H1 (cell line): ENCODE results near the gene BLOC1S1. TPM values are rescaled to one million over a fixed set of nuclear protein-coding genes. Genes with fewer than 3 reads are reported as not detected.
A peak's percentile ranks its signal among the peaks of the same experiment; 100 is the strongest.

Experiments used
- CBX5 ChIP-seq: fragments of 300-800, 300-1000 bp; sonication (generic); IDR thresholded peaks from 2 replicates; pipeline ENCODE4 v1.7.1; 2016; ENCODE audit warnings: antibody characterized with exemption, low read length, low read depth
- CBX8 ChIP-seq: fragments of 300-800, 300-1000 bp; sonication (generic); IDR thresholded peaks from 2 replicates; pipeline ENCODE4 v1.7.1; 2016; ENCODE audit warnings: low read depth, low read length, borderline replicate concordance
- CREB1 ChIP-seq: IDR thresholded peaks from 2 replicates; pipeline ENCODE4 v1.6.1; 2012; ENCODE audit warnings: inconsistent platforms
- GABPA ChIP-seq: IDR thresholded peaks from 2 replicates; pipeline ENCODE4 v1.6.1; 2011; ENCODE audit warnings: mild to moderate bottlenecking, low read length, moderate library complexity, borderline replicate concordance; ENCODE audit not compliant: insufficient read depth
- GTF2F1 ChIP-seq: IDR thresholded peaks from 2 replicates; pipeline ENCODE4 v1.6.1; 2012; ENCODE audit warnings: low read depth, low read length, improper control_type of control experiment, borderline replicate concordance
- POLR2AphosphoS5 ChIP-seq: IDR thresholded peaks from 2 replicates; pipeline ENCODE4 v1.6.1; 2011; ENCODE audit warnings: low read depth, low read length
- RAD21 ChIP-seq, 2 experiments: IDR thresholded peaks in 1 of 2; conservative IDR thresholded peaks in 1 of 2; 2 replicates each; pipeline ENCODE4 v1.6.1; 2011; ENCODE audit warnings: low read depth in 2 of 2, low read length in 2 of 2, improper control_type of control experiment in 1 of 2, inconsistent platforms in 1 of 2, mild to moderate bottlenecking in 1 of 2, moderate library complexity in 1 of 2
- RFX5 ChIP-seq: IDR thresholded peaks from 2 replicates; pipeline ENCODE4 v1.6.1; 2011; ENCODE audit warnings: low read depth, low read length, improper control_type of control experiment, borderline replicate concordance
- RNF2 ChIP-seq: fragments of 200-900, 300-1000 bp; sonication (generic); IDR thresholded peaks from 2 replicates; pipeline ENCODE4 v1.7.1; 2016; ENCODE audit warnings: borderline replicate concordance, low read depth, mild to moderate bottlenecking, antibody characterized with exemption, low read length; ENCODE audit not compliant: poor library complexity, severe bottlenecking; ENCODE audit errors: missing control alignments
- SIN3A ChIP-seq, 2 experiments: IDR thresholded peaks in 1 of 2; conservative IDR thresholded peaks in 1 of 2; 2 replicates each; pipeline ENCODE4 v1.6.1; 2011 to 2012; ENCODE audit warnings: low read length in 2 of 2, improper control_type of control experiment in 1 of 2, low read depth in 1 of 2, mild to moderate bottlenecking in 1 of 2
- SIRT6 ChIP-seq: IDR thresholded peaks from one replicate; pipeline ENCODE4 v1.7.1; 2012; ENCODE audit warnings: low read length, inconsistent platforms
- SRF ChIP-seq: IDR thresholded peaks from 2 replicates; pipeline ENCODE4 v1.6.1; 2011; ENCODE audit warnings: mild to moderate bottlenecking, low read depth, low read length, moderate library complexity
- SUZ12 ChIP-seq: fragments of 200-600 bp; sonication (generic); IDR thresholded peaks from 2 replicates; pipeline ENCODE4 v1.6.1; 2012; ENCODE audit warnings: mild to moderate bottlenecking, inconsistent platforms, low read length, moderate library complexity, mixed read lengths
- TAF1 ChIP-seq: IDR thresholded peaks from 2 replicates; pipeline ENCODE4 v1.6.1; 2011; ENCODE audit warnings: mild to moderate bottlenecking, low read depth, low read length
- TCF12 ChIP-seq: IDR thresholded peaks from 2 replicates; pipeline ENCODE4 v1.6.1; 2011; ENCODE audit warnings: low read depth, mild to moderate bottlenecking, low read length
- polyA plus RNA-seq, 7 experiments: library from polyadenylated mRNA; depleted of rRNA in 3 of 7; stranded (reverse) in 5 of 7; unstranded in 2 of 7; fragments of >200 nt in 5 of 7; fragments of 200-250 nt in 2 of 7; gene quantifications; 1 replicate in 5 of 7; 2 replicates in 1 of 7; 4 replicates in 1 of 7; pipeline versions ENCODE4 v1.2.1 to v1.2.3, GENCODE V29; 2011 to 2013; ENCODE audit warnings: missing spikeins in 2 of 7, mixed read lengths in 2 of 7
- total RNA-seq: library from RNA; stranded (reverse); fragmentation: NEBNext Ultra II Directional; extraction: Animal tissue kit (Norgen Biotek cat#: 25700); gene quantifications from 2 replicates; pipeline ENCODE4 v1.2.1, GENCODE V29; 2021
- TF ChIP-seq, protein P1 (sequence below), 3 experiments: IDR thresholded peaks; 1 replicate in 2 of 3; 2 replicates in 1 of 3; pipeline versions ENCODE4 v1.5.1 to v1.6.1; 2011; ENCODE audit warnings: low read length in 3 of 3, mild to moderate bottlenecking in 3 of 3, inconsistent platforms in 2 of 3, low read depth in 1 of 3, moderate library complexity in 1 of 3; ENCODE audit not compliant: insufficient read depth in 1 of 3; ENCODE audit errors: control extremely low read depth in 1 of 3
- TF ChIP-seq, protein P2 (sequence below): IDR thresholded peaks from 2 replicates; pipeline ENCODE4 v1.6.1; 2011; ENCODE audit warnings: low read length, improper control_type of control experiment
- TF ChIP-seq, protein P3 (sequence below): IDR thresholded peaks from 2 replicates; pipeline ENCODE4 v1.6.1; 2012; ENCODE audit warnings: inconsistent platforms

BLOC1S1 gene
- total and polyA plus RNA-seq, 2 of the 8 experiments (the other 6 are each of a cell fraction or from before 2014, with no cell fraction given), result 91.1 to 185 TPM

DNA sequence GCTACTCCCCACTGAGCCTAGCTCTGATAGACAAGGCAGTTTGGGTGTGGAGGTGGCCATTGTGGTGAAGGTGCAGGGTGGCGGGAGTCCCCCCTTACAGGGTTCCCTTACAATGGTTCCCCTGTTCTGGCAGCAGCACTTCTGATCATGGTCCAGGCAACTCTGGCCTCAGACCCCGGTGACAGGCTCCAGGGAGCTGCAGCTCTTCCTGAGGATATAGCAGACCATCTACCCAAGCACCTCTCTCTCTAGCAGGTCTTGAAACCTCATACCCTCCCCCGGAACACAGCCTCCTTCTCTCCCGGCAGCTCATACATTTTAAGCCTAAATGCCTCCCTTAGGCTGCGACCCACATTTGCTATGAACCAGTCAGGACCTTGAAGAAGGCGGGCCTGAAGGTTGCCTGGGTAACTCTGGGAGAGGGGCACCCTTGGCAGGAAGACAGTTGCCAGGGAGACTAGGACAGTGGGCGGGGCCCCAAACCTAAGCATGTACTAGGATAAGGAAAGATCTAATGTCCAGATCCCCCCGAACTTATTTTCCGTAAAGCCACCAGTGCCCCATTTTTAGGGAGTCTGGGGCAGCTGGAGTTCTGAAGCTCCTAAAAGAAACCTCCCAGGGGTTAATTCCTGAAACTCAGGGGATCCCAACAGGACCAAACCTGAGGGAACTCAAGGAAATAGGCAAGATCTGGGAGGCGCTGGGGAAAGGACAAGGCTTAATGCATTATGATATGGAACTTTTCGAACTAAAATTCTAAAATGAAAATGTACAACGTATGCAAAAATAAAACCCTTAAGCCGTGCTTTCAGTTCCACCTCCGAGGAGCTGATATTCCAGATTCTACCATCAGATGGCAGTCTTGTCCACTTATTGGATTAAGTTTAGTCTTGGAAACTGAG, 22.5 kb downstream of the BLOC1S1 start (continued):
- TF ChIP-seq RAD21 (IDR thresholded peaks at IDR 0.05 in 1 of 2, conservative IDR thresholded peaks at IDR 0.05 in 1 of 2; ENCODE audit: low read depth in 2 of 2, low read length in 2 of 2) (peak; percentile 91 to 92), POLR2AphosphoS5 (no peak), GABPA (no peak), RFX5 (peak; percentile 61; the same call in 1 of the 2 replicates), CREB1 (no peak; the same call in 1 of the 2 replicates), SIN3A (conservative IDR thresholded peaks at IDR 0.05 in 1 of 2, IDR thresholded peaks at IDR 0.05 in 1 of 2; ENCODE audit: low read depth in 1 of 2, low read length in 2 of 2) (peak; percentile 62 to 82; a peak in 1 of 4 replicates), SRF (no peak), SIRT6 (no peak), CBX5 (no peak), RNF2 (no peak), CBX8 (no peak), GTF2F1 (no peak), TAF1 (peak; percentile 61; the same call in 1 of the 2 replicates), TCF12 (no peak), SUZ12 (no peak)
- TF ChIP-seq, protein P1, sequence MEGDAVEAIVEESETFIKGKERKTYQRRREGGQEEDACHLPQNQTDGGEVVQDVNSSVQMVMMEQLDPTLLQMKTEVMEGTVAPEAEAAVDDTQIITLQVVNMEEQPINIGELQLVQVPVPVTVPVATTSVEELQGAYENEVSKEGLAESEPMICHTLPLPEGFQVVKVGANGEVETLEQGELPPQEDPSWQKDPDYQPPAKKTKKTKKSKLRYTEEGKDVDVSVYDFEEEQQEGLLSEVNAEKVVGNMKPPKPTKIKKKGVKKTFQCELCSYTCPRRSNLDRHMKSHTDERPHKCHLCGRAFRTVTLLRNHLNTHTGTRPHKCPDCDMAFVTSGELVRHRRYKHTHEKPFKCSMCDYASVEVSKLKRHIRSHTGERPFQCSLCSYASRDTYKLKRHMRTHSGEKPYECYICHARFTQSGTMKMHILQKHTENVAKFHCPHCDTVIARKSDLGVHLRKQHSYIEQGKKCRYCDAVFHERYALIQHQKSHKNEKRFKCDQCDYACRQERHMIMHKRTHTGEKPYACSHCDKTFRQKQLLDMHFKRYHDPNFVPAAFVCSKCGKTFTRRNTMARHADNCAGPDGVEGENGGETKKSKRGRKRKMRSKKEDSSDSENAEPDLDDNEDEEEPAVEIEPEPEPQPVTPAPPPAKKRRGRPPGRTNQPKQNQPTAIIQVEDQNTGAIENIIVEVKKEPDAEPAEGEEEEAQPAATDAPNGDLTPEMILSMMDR (IDR thresholded peaks at IDR 0.05; ENCODE audit: control extremely low read depth in 1 of 3, insufficient read depth in 1 of 3, low read depth in 1 of 3, low read length in 3 of 3), result peak in 2 of 3 experiments; percentile 70 to 84; a peak in 3 of 4 replicates
- TF ChIP-seq, protein P2, sequence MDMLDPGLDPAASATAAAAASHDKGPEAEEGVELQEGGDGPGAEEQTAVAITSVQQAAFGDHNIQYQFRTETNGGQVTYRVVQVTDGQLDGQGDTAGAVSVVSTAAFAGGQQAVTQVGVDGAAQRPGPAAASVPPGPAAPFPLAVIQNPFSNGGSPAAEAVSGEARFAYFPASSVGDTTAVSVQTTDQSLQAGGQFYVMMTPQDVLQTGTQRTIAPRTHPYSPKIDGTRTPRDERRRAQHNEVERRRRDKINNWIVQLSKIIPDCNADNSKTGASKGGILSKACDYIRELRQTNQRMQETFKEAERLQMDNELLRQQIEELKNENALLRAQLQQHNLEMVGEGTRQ, result no peak
- TF ChIP-seq, protein P3, sequence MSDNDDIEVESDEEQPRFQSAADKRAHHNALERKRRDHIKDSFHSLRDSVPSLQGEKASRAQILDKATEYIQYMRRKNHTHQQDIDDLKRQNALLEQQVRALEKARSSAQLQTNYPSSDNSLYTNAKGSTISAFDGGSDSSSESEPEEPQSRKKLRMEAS, result no peak
